Jurkat, Clone E6-1 (cell line): ENCODE results near the gene AHCYL2.
A peak's percentile ranks its signal among the peaks of the same experiment; 100 is the strongest.
"Not testable (repeated sequence)": the region's sequence is repeated elsewhere in the genome, so short reads cannot be mapped to it uniquely, and the experiment has no call there.

Experiments used
- DNase-seq: peaks from one replicate; pipeline ENCODE4 v3.0.0-alpha.2; 2011; ENCODE audit warnings: low read depth, low spot score
- H3K4me3 ChIP-seq: 2 replicates; pipeline ENCODE4 v1.5.1; 2011; ENCODE audit warnings: mild to moderate bottlenecking, low read length, control low read depth, moderate library complexity

Gene AHCYL2

DNA sequence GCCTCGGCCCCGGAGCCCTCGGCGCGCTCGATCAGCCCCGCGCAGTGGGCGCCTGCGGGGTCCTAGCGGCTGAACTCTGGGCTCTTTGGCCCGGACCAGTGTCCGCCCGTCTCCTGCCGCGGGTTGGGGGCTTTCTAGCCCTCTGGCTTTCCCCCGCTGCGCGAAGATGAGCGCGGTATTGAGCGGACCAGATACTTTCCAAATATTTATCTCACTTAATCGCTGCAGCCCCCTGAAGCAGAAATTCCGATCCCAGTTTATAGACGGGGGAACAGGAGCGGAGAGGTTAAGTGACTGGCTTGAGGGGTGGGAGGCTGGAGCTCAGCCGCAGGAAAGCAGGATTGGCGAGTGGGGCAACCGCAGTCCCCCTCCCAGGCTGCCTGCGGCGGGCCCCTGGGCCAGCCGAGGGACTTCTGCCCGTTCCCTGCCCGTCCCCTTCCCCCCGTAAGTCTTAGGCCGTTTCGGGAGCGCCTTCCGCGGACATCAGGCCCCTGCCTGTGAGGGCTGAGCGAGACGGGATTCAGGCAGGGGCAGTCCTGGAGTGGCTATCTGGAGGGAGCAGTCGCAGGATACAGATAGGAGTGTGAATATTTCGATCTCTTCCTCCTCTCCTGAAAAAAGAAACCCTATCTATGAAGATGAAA lies 210.0 kb downstream of the AHCYL2 start:
- peak overlapping the region; percentile 79 for H3K4me3 ChIP-seq
- no peak for DNase-seq

DNA sequence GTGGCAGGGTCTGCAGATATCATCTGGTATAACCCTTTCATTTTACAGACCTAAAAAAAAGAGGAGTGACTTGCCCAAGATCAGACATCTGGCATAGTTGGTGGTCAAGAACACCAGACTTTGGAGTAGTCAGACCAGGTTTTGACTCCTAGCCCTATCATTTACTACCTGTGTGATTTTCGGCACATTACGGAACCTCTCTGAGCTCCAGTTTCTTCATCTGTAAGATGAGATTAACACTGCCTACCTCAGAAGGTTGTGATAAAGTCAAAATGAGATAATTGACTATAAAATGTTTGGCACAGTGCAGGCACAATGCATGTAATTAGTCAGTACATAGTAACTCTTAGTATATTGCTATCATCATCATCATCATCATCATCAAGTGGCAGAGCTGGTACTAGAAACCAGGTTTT lies 210.6 kb downstream of the AHCYL2 start:
- no peak overlapping the region; the same call in 1 of the 2 replicates for H3K4me3 ChIP-seq
- DNase-seq, result no peak

DNA sequence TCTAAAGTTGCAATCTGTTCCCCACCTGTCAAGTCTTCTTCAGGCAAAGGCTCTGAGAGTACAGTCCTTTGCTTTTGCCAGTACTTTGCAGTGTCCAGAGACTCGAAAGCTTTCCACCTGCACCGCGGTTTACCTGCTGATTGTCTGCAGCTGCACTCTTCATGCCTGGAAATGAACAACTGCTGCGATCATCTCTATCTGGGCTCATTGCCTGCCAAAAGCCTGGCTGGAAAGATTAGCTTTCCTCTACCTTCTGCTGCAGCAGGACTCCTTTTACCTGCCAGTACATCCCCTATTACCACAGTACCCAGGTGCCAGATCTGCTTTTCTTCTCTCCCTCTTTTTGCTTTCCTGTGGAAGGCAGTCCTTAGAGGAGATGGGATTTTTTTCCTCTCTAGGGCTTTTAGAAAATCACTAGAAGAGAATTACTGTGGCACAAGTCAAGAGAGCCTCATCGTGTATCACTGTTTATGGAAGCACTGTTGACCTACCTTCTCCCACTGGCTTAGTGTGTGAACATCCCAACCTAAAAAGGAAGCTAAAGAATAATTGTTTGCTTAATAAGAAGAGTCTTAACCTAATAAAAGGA lies 211.6 kb downstream of the AHCYL2 start:
- no peak overlapping the region for H3K4me3 ChIP-seq
- no peak for DNase-seq

DNA sequence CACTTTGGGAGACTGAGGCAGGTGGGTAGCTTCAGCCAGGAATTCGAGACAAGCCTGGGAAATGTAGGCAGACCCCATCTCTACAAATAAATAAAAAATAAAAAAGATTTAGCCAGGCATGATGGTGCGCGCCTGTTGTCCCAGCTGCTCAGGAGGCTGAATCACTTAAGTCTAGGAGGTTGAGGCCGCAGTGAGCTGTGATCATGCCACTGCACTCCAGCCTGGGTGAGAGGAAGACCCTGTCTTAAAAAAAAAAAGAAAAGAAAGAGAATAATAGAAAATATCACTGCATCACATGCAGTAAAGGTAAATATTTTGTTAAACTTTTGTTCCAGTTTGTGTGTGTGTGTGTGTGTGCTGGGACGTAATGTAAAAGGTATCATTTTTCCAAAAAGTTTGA lies 212.4 kb downstream of the AHCYL2 start:
- no peak for DNase-seq

DNA sequence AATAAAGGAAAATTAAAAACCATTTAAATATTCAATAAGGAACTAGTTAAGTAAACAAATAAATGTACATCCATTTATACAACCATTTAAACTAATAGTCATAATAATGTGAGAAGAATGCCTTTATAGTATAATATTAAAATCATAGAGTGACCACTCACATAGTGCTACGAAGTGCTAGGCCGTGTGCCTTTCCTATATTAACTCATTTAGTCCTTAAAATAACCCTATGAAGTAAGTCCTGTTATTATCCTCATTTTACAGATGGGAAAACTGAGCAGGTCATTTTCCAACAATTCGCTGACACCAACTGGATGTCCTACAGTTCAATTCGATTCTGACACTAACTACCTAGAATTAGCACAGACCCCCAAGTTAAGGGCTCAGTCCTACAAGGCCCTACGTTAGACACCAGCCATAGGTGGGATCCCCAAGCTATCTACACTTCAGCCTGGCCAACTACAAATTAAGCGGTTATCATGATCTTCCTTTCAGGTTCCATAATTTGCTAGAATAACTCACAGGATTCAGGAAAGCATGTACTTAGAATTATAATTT lies 213.5 kb downstream of the AHCYL2 start:
- H3K4me3 ChIP-seq, result no peak overlapping the region
- DNase-seq, result no peak

More for the DNA sequence above, 212.4 kb downstream of the AHCYL2 start:
- no peak overlapping the region for H3K4me3 ChIP-seq

DNA sequence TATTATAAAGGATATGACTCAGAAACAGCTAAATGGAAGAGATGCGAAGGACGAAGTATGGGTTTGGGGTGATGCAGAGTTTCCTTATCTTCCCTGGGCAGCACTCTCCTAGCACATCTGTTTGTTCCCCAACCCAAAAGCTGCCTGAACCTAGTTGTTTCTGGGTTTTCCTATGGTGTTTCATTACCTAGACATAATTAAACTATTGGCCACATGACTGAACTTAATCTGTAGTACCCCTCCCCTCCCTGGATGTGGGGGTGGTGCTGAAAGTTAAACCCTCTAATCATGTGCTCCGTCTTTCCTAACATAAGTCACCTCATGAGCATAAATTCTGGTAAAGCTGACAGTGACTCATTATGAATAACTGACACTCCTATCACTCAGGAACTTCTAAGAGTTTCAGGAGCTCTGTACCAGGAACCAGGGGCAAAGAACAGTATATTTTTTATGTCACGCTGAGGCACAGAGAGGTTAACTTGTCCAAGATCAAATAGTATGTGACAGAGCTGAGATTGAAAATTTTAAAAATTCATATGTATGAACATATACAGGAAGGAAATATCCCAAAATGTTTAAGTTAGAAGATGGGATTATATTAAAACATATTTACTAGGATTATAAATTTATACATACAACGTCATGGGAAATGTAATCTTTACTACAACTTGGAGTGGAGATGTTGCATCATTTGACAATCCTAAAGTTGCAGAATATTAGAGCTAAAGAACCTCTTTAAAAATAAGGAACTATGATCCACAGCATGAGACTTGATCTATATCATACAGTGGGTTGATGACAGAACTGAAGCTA lies 214.2 kb downstream of the AHCYL2 start:
- DNase-seq, result no peak
- H3K4me3 ChIP-seq, result no peak overlapping the region

DNA sequence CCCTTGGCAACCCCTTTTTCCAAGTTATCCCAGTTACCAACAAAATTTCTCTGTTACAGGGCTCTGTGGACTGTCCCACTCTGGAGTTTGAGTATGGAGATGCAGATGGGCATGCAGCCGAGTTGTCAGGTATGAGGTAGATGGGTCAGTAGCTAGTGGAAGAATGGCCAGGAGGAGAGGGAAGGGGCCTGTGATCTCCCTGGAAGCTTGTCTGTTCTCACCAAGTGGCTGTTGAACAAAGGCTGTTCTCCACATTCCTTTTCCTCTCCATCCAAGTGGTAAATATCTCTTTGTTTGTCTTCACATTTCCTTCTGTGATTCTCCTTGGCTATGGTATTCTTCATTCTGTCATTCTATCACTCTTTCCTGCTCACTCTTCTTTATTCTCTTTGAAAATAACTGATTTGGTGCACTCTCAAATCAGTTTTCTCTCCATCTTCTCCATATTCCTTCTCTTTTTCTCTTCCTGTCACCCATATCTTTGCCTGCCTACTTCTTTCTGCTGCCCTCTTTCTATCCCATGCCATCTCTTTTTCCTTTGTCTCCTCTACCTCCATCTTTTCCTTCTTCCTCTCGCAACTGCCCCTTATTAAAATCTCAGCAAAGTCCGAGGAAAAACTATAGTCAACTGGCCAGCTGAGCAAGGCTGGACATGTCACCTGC lies 215.3 kb downstream of the AHCYL2 start:
- DNase-seq, result no peak
- H3K4me3 ChIP-seq, result no peak overlapping the region

DNA sequence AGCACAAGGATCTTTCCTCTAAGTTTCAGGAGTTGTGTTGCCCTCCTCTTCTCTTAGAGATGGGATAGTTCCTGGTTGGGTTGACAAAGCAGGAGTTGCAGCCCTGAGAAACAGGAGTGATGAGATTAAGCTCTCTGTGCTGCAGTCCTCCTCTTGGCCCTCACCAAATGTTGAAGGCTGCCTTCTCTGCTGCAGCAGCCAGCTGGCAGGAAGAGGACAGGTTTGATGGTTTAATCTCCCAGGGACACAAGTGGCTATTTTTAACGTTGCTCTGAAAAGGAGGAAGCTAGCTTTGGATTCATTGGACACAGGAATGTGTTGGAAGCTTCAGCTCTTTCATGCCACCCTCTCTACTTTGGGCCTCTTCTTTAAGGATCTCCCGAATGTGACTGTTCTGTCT lies 218.8 kb downstream of the AHCYL2 start:
- H3K4me3 ChIP-seq, result no peak overlapping the region
- DNase-seq, result no peak

DNA sequence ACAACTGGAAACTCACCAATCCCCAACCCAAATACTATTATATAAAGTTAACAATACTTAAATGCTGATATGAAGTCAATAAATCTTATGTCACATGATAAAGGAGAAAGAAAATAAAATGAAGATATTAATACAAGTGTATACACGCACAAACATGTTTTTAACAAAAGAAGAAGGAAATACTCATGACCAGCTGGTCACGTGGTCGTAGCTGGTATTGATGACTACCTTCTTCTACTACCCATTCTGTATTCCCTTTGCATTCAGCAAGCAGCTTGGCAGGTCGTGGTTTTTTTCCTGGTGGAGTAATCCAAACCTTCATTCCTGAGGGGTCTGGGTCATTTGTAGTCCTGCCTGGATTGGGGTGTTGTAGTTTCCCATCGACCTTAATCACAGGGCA lies 219.9 kb downstream of the AHCYL2 start:
- not testable (repeated sequence) for DNase-seq, H3K4me3 ChIP-seq

DNA sequence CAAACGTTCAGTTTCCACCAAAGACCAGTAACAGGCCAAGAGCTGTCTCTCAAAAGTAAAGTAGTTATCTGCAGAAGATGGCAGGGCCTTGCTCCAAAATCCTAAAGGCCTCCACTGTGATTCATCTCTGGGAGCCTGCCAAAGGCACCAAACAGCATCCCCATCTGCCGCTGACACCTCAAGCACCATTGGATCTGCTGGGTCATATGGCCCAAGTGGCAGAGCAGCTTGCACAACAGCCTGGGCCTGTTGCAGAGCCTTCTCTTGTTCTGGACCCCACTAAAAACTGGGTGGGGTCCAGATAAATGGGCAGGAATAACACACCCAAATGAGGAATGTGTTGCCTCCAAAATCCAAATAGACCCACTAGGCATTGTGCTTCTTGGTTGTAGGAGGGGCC lies 222.1 kb downstream of the AHCYL2 start:
- H3K4me3 ChIP-seq, DNase-seq: not testable (repeated sequence)

DNA sequence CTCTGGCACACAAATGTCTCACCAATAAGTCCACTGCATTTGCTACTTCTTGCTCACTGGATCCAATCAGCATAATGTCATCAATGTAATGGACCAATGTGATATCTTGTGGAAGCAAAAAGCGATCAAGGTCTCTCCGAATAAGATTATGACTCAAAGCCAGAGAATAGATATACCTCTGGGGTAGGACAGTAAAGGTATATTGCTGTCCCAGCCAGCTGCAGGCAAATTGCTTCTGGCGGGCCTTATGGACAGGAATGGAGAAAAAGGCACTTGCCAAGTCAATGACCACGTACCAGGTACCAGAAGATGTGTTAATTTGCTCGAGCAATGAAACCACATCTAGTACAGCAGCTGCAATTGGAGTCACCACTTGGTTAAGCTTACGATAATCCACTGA lies 222.6 kb downstream of the AHCYL2 start:
- H3K4me3 ChIP-seq, DNase-seq: not testable (repeated sequence)

DNA sequence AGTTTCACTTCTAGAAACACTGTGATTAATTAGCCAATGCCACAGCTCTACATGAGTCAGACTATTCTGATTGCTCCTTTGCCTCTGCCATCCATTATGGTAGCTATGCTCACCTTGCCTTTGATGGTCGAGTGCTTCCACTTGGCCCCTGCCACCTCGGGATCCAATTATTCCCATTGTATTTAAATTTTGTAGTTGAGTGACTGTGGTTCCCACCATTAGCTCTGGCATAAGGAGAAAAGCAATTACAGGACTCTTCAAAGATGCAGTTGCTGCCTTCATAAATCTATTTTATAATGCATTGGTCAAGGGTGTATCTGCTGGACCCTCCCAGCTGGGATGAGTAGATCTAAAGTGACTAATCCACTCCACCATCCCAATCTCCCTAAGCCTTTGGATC lies 223.8 kb downstream of the AHCYL2 start:
- H3K4me3 ChIP-seq, DNase-seq: not testable (repeated sequence)

DNA sequence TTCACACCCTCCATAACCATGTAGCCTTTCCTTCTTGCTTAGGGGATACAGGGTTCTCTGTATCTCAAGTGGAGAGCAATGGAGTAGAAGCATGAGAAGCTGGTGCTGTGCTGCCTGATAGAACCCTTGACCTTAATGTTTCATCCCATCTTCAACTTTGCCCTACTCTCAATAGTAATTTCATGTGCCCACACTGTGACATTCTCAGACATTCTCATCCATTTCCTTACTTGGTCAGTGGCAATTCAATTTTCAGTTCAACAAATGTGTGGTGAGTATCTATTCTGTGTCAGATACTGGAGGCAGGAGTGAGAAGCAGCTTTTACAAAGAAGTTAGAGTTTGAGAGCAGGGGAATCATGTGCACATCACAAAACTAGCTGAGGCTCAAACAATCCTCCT lies 225.5 kb downstream of the AHCYL2 start:
- no peak for DNase-seq
- no peak overlapping the region for H3K4me3 ChIP-seq

DNA sequence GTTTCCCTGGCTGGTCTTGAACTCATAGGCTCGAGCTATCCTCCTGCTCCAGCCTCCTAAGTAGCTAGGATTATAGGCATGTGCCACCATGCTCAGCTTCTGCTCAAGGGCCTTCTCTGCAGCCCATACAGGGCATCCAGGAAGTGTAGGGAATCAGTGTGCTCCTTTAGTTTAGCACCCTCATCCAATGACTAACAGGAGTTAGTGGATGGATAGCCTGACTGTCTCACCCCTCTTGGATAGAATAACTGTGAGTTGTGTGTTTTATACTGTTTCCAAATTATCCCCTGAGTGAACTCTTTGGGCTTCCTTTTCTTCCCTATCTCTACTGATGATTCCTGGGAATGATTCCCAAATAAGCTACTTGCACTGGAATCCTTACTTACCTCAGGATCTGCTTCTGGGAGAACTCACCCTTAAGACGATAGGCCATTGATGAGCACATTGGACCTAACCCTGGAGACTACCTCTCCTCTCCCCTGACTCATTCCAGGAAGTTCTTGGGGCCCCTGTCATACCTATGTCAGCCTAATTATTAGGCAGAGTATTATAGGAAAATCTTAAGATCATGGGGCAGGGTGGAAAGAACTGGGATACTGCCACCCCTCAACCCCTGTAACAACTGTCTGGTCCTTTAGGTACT lies 227.9 kb downstream of the AHCYL2 start:
- no peak overlapping the region for H3K4me3 ChIP-seq
- no peak for DNase-seq

DNA sequence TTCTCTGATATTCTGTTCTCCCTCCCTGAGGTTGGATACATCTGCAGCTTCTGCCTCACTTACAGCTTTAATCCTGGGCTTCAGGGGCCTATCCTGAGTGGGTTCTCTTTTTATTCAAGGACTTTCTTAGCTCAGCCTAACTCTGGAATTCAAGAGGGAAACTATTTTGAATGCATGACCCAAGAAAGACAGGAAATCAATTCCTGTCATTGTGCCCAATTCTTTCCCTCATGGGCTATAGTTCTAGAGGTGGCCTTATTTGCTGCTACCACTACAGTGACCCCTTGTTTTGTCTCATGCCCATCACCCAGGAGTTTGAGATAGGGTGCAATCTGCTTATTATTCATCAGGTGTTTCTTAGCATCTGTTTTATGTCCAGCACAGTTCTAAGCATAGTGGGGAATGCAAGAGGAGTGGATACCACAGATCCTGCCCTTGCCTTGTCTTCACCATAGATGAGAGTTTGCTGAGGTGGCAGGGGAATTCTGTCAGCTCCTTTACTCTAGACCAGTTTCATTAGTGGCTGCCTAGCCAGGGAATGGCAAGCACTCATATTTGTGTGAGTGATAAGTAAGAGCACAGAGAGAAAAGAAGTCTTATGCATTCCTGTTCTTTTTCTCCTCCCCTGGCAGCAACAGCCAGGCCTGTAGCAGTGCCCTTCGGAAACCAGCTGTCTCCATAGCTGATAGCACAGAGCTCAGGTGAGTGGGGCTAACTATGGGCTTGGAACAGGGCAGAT lies 228.8 kb downstream of the AHCYL2 start:
- no peak for DNase-seq
- no peak overlapping the region for H3K4me3 ChIP-seq

DNA sequence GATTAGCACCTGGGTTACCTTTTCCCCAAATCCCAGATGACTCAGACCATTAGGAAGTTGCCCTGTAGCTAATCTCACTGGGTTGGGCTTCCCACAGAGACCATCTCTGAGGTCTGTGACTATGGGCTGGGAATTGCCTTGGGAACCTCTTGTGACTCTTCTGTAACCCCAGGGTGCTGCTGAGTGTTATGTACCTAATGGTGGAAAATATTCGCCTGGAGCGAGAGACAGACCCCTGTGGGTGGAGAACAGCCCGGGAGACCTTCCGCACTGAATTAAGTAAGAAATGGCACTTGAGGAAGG lies 229.4 kb downstream of the AHCYL2 start:
- DNase-seq, result no peak
- no peak overlapping the region for H3K4me3 ChIP-seq

DNA sequence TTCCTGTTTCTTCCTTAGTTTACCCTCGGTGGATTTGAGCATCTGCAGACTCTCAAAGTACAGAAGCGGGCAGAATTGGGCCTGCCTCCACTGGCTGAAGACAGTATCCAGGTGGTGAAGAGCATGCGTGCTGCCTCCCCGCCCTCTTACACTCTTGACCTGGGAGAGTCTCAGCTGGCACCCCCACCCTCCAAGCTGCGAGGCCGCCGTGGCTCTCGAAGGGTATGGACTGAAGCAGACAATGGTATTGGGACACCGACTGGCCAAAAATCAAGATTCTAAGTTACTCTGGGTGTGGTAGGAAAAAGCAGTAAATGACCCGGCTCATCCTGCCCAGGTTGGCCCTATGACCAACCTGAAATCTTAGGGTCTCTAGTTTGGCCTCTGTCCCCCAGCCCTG lies 231.6 kb downstream of the AHCYL2 start:
- no peak overlapping the region for H3K4me3 ChIP-seq

DNA sequence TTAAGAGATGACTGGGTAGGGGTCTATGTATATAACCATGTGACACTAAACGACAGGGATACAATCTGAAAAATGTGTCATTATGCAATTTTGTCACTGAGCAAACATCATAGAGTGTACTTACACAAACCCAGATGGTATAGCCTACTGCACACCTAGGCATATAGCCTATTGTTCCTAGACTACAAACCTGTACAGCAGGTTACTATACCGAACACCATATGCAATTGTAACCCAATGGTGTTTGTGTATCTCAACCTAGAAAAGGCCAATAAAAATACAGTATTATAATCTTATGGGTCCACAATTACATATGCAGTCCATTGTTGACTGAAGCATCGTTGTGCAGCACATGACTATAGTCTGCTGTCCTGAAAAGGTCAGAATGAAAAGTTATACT lies 232.3 kb downstream of the AHCYL2 start:
- DNase-seq, result no peak
- no peak overlapping the region for H3K4me3 ChIP-seq

More for the DNA sequence above, 231.6 kb downstream of the AHCYL2 start:
- no peak for DNase-seq

DNA sequence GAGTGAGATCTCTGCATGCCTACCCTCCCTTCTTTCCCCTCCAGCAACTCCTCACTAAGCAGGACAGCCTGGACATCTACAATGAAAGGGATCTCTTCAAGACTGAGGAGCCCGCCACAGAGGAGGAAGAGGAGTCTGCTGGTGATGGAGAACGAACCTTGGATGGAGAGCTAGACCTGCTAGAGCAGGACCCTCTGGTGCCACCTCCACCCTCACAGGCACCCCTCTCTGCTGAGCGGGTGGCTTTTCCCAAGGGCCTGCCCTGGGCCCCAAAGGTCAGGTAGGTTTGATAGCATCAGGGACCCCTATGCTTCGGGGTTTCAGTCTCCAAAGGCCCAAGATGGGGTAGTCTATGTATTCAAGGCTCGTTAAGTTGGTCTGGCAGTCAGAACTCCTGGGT lies 233.3 kb downstream of the AHCYL2 start:
- DNase-seq, result no peak
- no peak overlapping the region for H3K4me3 ChIP-seq
